Stimulated activated CD4-positive, alpha-beta T cell treated with anti-CD3 and anti-CD28 coated beads, Interleukin-12 subunit alpha, Interleukin-12 subunit beta, amount 100 ng/mL, for 4 hours (primary cell): ENCODE measurements around the gene CLCA2.

Experiments
- DNase-seq: peaks from one replicate; pipeline ENCODE4 v3.0.0-alpha.2; 2020

The CLCA2 gene

GRCh38 chr1:86423873-86424272 lies at the start of gene CLCA2:
Gene CLCA2 (plus strand): TSS chr1:86424171. CDS start chr1:86424248, 77 bp downstream.
- no peak for DNase-seq

GRCh38 chr1:86375688-86376087 lies 48.3 kb upstream of the CLCA2 start:
- no peak for DNase-seq

GRCh38 chr1:86377341-86377740 lies 46.6 kb upstream of the CLCA2 start:
- no peak for DNase-seq

GRCh38 chr1:86378813-86379212 lies 45.2 kb upstream of the CLCA2 start:
- DNase-seq: no peak

GRCh38 chr1:86380257-86380861 lies 43.6 kb upstream of the CLCA2 start:
- no peak for DNase-seq

GRCh38 chr1:86381223-86381622 lies 42.7 kb upstream of the CLCA2 start:
- no peak for DNase-seq

- no peak for DNase-seq
Measured at GRCh38 chr1:86382878-86383277, 41.1 kb upstream of the CLCA2 start.

- no peak for DNase-seq
Measured at GRCh38 chr1:86387916-86388627, 35.9 kb upstream of the CLCA2 start.

GRCh38 chr1:86388777-86389176 lies 35.2 kb upstream of the CLCA2 start:
- no peak for DNase-seq

GRCh38 chr1:86389307-86389706 lies 34.7 kb upstream of the CLCA2 start:
- DNase-seq: no peak

- DNase-seq: no peak
Measured at GRCh38 chr1:86394416-86394815, 29.6 kb upstream of the CLCA2 start.

- DNase-seq: peak; percentile 79
Measured at GRCh38 chr1:86395751-86396497, 28.0 kb upstream of the CLCA2 start, which contains the start of gene ODF2L. Gene ODF2L (minus strand): TSS chr1:86396323. CDS start chr1:86387027, 9,296 bp downstream.

- DNase-seq: no peak
Measured at GRCh38 chr1:86396498-86396890, 27.5 kb upstream of the CLCA2 start.

- no peak for DNase-seq
Measured at GRCh38 chr1:86409416-86410021, 14.5 kb upstream of the CLCA2 start.

GRCh38 chr1:86410879-86411278 lies 13.1 kb upstream of the CLCA2 start:
- DNase-seq: no peak

GRCh38 chr1:86416343-86416742 lies 7.6 kb upstream of the CLCA2 start:
- no peak for DNase-seq

- DNase-seq: no peak
Measured at GRCh38 chr1:86419277-86419903, 4.6 kb upstream of the CLCA2 start.

- no peak for DNase-seq
Measured at GRCh38 chr1:86421601-86422280, 2.2 kb upstream of the CLCA2 start.

GRCh38 chr1:86423473-86423872 lies 498 bp upstream of the CLCA2 start:
- no peak for DNase-seq

GRCh38 chr1:86429122-86429725 lies 5.3 kb downstream of the CLCA2 start:
- no peak for DNase-seq

GRCh38 chr1:86429835-86430234 lies 5.9 kb downstream of the CLCA2 start:
- DNase-seq: no peak

- no peak for DNase-seq
Measured at GRCh38 chr1:86430376-86430775, 6.4 kb downstream of the CLCA2 start.
